ENCODE results near the gene CBLB. TPM values are rescaled to one million over a fixed set of nuclear protein-coding genes. Genes with fewer than 3 reads are reported as not detected.

Gene CBLB
- total RNA-seq, 1 experiment from 2014 or later, result 98.8 TPM

- DNase-seq, result peak; percentile 61
- H3K4me2 ChIP-seq (ENCODE audit: low read depth, low read length, poor library complexity, severe bottlenecking), result peak overlapping the region; percentile 53
- no peaks in the 10 kb centered on the region for H4K20me1 ChIP-seq (ENCODE audit: insufficient read depth, low read depth, low read length)
- H3K36me3 ChIP-seq (ENCODE audit: insufficient read depth, low read length), result peaks cover 24% of the 10 kb centered on the region; the same call in 1 of the 2 replicates
- H2AFZ ChIP-seq (ENCODE audit: low read length), result no peak overlapping the region
- no peaks in the 10 kb centered on the region for H3K9me2 ChIP-seq (replicated peaks; ENCODE audit: insufficient read depth, low read length)
- H3K27ac ChIP-seq (ENCODE audit: low read length), result peak overlapping the region; percentile 91
- H3K9me3 ChIP-seq (ENCODE audit: low read length), result no peaks in the 10 kb centered on the region
- no peak overlapping the region for H3K9ac ChIP-seq (ENCODE audit: low read length)
- no peaks in the 10 kb centered on the region for H3K27me3 ChIP-seq (ENCODE audit: low read length)
- H3K79me2 ChIP-seq (ENCODE audit: low read length), result peaks cover 95% of the 10 kb centered on the region
- no peak overlapping the region; the same call in 1 of the 2 replicates for H3K4me3 ChIP-seq (ENCODE audit: low read length)
- peaks cover 96% of the 10 kb centered on the region for H3K4me1 ChIP-seq (ENCODE audit: low read length)
Measured at GRCh38 chr3:105829871-105830622, 38.8 kb downstream of the CBLB start.

GRCh38 chr3:105829229-105829628, 39.6 kb downstream of the CBLB start:
- peaks cover 98% of the 10 kb centered on the region for H3K4me1 ChIP-seq (ENCODE audit: low read length)

GRCh38 chr3:105828703-105829102, 40.1 kb downstream of the CBLB start:
- Histone ChIP-seq H3K9me2 (replicated peaks; ENCODE audit: insufficient read depth, low read length) (no peaks in the 10 kb centered on the region), H3K4me1 (ENCODE audit: low read length) (peaks cover 99% of the 10 kb centered on the region), H4K20me1 (ENCODE audit: insufficient read depth, low read depth, low read length) (no peaks in the 10 kb centered on the region), H3K27me3 (ENCODE audit: low read length) (no peaks in the 10 kb centered on the region), H3K4me2 (ENCODE audit: low read depth, low read length, poor library complexity, severe bottlenecking) (peak overlapping the region; percentile 34), H3K9me3 (ENCODE audit: low read length) (no peaks in the 10 kb centered on the region), H3K79me2 (ENCODE audit: low read length) (peaks cover 96% of the 10 kb centered on the region), H3K9ac (ENCODE audit: low read length) (no peak overlapping the region), H2AFZ (ENCODE audit: low read length) (no peak overlapping the region), H3K36me3 (ENCODE audit: insufficient read depth, low read length) (0 out of 2 replicates have a peak, but pooled peaks cover 19% of the 10 kb centered on the region), H3K4me3 (ENCODE audit: low read length) (no peak overlapping the region), H3K27ac (ENCODE audit: low read length) (peak overlapping the region; percentile 91)
- DNase-seq, result peak; percentile 74

More at GRCh38 chr3:105829229-105829628, 39.6 kb downstream of the CBLB start:
- H3K9ac ChIP-seq (ENCODE audit: low read length), result no peak overlapping the region
- no peaks in the 10 kb centered on the region for H3K9me3 ChIP-seq (ENCODE audit: low read length)
- H3K4me3 ChIP-seq (ENCODE audit: low read length), result no peak overlapping the region
- H3K79me2 ChIP-seq (ENCODE audit: low read length), result peaks cover 96% of the 10 kb centered on the region
- no peaks in the 10 kb centered on the region for H3K27me3 ChIP-seq (ENCODE audit: low read length)
- peak overlapping the region; percentile 34 for H3K4me2 ChIP-seq (ENCODE audit: low read depth, low read length, poor library complexity, severe bottlenecking)
- DNase-seq, result no peak
- no peak overlapping the region for H2AFZ ChIP-seq (ENCODE audit: low read length)
- no peaks in the 10 kb centered on the region for H4K20me1 ChIP-seq (ENCODE audit: insufficient read depth, low read depth, low read length)
- H3K9me2 ChIP-seq (replicated peaks; ENCODE audit: insufficient read depth, low read length), result no peaks in the 10 kb centered on the region
- peak overlapping the region; percentile 91 for H3K27ac ChIP-seq (ENCODE audit: low read length)
- 0 out of 2 replicates have a peak, but pooled peaks cover 19% of the 10 kb centered on the region for H3K36me3 ChIP-seq (ENCODE audit: insufficient read depth, low read length)

GRCh38 chr3:105827959-105828358, 40.9 kb downstream of the CBLB start:
- Histone ChIP-seq H2AFZ (ENCODE audit: low read length) (no peak overlapping the region), H3K4me1 (ENCODE audit: low read length) (peaks cover 100% of the 10 kb centered on the region), H3K4me2 (ENCODE audit: low read depth, low read length, poor library complexity, severe bottlenecking) (peak overlapping the region; percentile 34), H4K20me1 (ENCODE audit: insufficient read depth, low read depth, low read length) (no peaks in the 10 kb centered on the region), H3K9ac (ENCODE audit: low read length) (peak overlapping the region; percentile 14; the same call in 1 of the 2 replicates), H3K27me3 (ENCODE audit: low read length) (no peaks in the 10 kb centered on the region), H3K9me3 (ENCODE audit: low read length) (no peaks in the 10 kb centered on the region), H3K27ac (ENCODE audit: low read length) (peak overlapping the region; percentile 91), H3K4me3 (ENCODE audit: low read length) (no peak overlapping the region), H3K36me3 (ENCODE audit: insufficient read depth, low read length) (0 out of 2 replicates have a peak, but pooled peaks cover 19% of the 10 kb centered on the region), H3K79me2 (ENCODE audit: low read length) (peaks cover 98% of the 10 kb centered on the region), H3K9me2 (replicated peaks; ENCODE audit: insufficient read depth, low read length) (no peaks in the 10 kb centered on the region)
- DNase-seq, result peak; percentile 45

- Histone ChIP-seq H4K20me1 (ENCODE audit: insufficient read depth, low read depth, low read length) (no peaks in the 10 kb centered on the region), H2AFZ (ENCODE audit: low read length) (no peak overlapping the region), H3K27me3 (ENCODE audit: low read length) (no peaks in the 10 kb centered on the region), H3K36me3 (ENCODE audit: insufficient read depth, low read length) (peaks cover 19% of the 10 kb centered on the region; the same call in 1 of the 2 replicates), H3K9ac (ENCODE audit: low read length) (no peak overlapping the region), H3K79me2 (ENCODE audit: low read length) (peaks cover 98% of the 10 kb centered on the region), H3K4me3 (ENCODE audit: low read length) (no peak overlapping the region), H3K27ac (ENCODE audit: low read length) (peak overlapping the region; percentile 91), H3K4me2 (ENCODE audit: low read depth, low read length, poor library complexity, severe bottlenecking) (peak overlapping the region; percentile 34), H3K4me1 (ENCODE audit: low read length) (peaks cover 100% of the 10 kb centered on the region), H3K9me2 (replicated peaks; ENCODE audit: insufficient read depth, low read length) (no peaks in the 10 kb centered on the region), H3K9me3 (ENCODE audit: low read length) (no peaks in the 10 kb centered on the region)
- peak; percentile 40 for DNase-seq
Measured at GRCh38 chr3:105826778-105827634, 41.8 kb downstream of the CBLB start.

GRCh38 chr3:105824129-105824528, 44.7 kb downstream of the CBLB start:
- Histone ChIP-seq H3K4me2 (ENCODE audit: low read depth, low read length, poor library complexity, severe bottlenecking) (peak overlapping the region; percentile 62), H3K9ac (ENCODE audit: low read length) (peak overlapping the region; percentile 50), H2AFZ (ENCODE audit: low read length) (no peak overlapping the region), H3K4me3 (ENCODE audit: low read length) (peak overlapping the region; percentile 28; the same call in 1 of the 2 replicates), H4K20me1 (ENCODE audit: insufficient read depth, low read depth, low read length) (no peaks in the 10 kb centered on the region), H3K79me2 (ENCODE audit: low read length) (peaks cover 98% of the 10 kb centered on the region), H3K36me3 (ENCODE audit: insufficient read depth, low read length) (peaks cover 31% of the 10 kb centered on the region), H3K9me2 (replicated peaks; ENCODE audit: insufficient read depth, low read length) (no peaks in the 10 kb centered on the region), H3K27me3 (ENCODE audit: low read length) (no peaks in the 10 kb centered on the region), H3K4me1 (ENCODE audit: low read length) (peaks cover 92% of the 10 kb centered on the region), H3K9me3 (ENCODE audit: low read length) (no peaks in the 10 kb centered on the region), H3K27ac (ENCODE audit: low read length) (peak overlapping the region; percentile 91)
- peak; percentile 60 for DNase-seq

GRCh38 chr3:105823149-105823867, 45.5 kb downstream of the CBLB start:
- Histone ChIP-seq H3K79me2 (ENCODE audit: low read length) (peaks cover 97% of the 10 kb centered on the region), H4K20me1 (ENCODE audit: insufficient read depth, low read depth, low read length) (no peaks in the 10 kb centered on the region), H3K36me3 (ENCODE audit: insufficient read depth, low read length) (peaks cover 31% of the 10 kb centered on the region), H3K4me3 (ENCODE audit: low read length) (peak overlapping the region; percentile 28; the same call in 1 of the 2 replicates), H3K27ac (ENCODE audit: low read length) (peak overlapping the region; percentile 91), H3K9me2 (replicated peaks; ENCODE audit: insufficient read depth, low read length) (no peaks in the 10 kb centered on the region), H2AFZ (ENCODE audit: low read length) (no peak overlapping the region), H3K9me3 (ENCODE audit: low read length) (no peaks in the 10 kb centered on the region), H3K4me2 (ENCODE audit: low read depth, low read length, poor library complexity, severe bottlenecking) (peak overlapping the region; percentile 62), H3K9ac (ENCODE audit: low read length) (peak overlapping the region; percentile 50), H3K4me1 (ENCODE audit: low read length) (peaks cover 92% of the 10 kb centered on the region), H3K27me3 (ENCODE audit: low read length) (no peaks in the 10 kb centered on the region)
- peak; percentile 52 for DNase-seq
